ENCODE data around the gene ZNF835.
A peak's percentile ranks its signal among the peaks of the same experiment; 100 is the strongest.
"Not testable (repeated sequence)": the region's sequence is repeated elsewhere in the genome, so short reads cannot be mapped to it uniquely, and the experiment has no call there.

The ZNF835 gene

DNA sequence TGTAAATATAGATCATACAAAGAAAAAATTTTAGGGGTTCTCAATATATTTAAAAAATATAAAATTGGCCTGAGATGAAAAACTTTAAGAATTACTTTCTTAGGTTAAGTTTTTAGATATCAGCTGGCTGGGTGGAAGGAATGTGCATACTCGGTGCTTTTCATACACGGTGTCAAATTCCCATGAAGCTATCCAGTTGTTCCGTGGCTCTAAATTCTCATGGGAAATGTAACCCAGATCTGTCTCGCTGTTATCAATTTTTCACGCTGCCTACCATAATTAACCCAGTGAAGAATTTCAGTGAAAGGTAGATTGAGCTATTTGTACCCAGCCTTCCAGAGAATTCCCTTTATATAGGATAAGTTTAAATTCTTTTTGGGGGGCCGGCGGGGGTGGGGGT is 11.6 kb upstream of the ZNF835 start:
- Histone ChIP-seq H2AFZ (ENCODE audit: low read depth, low read length) (no peak overlapping the region), H3K4me1 (ENCODE audit: insufficient read depth, low read length) (no peaks in the 10 kb centered on the region), H3K9me3 (ENCODE audit: low read length) (peaks cover 6% of the 10 kb centered on the region), H3K27me3 (ENCODE audit: insufficient read depth, low read length) (no peaks in the 10 kb centered on the region), H3K4me3 (ENCODE audit: low read length) (no peak overlapping the region), H3K36me3 (ENCODE audit: insufficient read depth, low read length) (no peaks in the 10 kb centered on the region)

DNA sequence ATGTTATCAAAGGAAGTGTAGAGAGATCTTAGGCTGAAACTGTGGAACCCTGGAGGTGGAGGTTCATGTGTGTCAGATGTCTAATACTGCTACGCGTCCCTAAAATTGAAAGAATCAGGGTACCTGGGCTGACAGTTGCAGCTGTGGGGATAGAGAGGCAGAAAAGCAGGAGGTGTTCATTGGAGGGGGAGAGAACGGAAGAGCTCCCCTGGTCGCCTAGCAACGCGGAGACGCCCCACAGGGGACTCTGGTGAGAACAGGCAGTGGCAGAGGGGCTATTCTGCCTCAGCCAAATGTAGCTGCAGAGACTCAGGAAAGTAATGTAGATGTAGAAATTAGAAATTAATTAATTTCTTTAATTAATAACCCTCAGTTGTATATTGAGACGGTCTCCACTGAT is 10.1 kb upstream of the ZNF835 start:
- H3K4me3 ChIP-seq (ENCODE audit: low read length), result no peak overlapping the region

DNA sequence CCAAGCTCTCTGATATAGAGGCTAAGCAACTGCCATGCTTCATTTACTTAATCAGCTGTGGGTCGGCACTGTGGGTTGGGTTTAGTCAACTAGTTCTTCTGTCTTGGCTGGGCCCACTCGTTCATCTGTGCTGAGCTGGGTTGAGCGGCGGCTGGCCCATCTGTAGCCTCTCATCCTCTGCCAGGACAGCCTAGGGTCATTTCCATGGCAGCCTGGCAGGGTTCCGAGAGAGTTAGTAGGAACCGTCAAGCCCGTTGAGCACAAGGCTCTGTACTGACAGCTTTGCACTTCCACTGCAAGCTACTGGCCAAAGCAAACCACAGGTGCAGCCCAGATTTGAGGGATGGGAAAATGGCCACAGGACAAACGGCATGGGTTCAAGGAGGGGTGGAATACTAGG is 6.6 kb upstream of the ZNF835 start:
- H3K36me3 ChIP-seq (ENCODE audit: insufficient read depth, low read length), result no peaks in the 10 kb centered on the region
- no peak overlapping the region for H3K4me3 ChIP-seq (ENCODE audit: low read length)
- no peak overlapping the region for H2AFZ ChIP-seq (ENCODE audit: low read depth, low read length)
- H3K27me3 ChIP-seq (ENCODE audit: insufficient read depth, low read length), result no peaks in the 10 kb centered on the region
- no peaks in the 10 kb centered on the region for H3K4me1 ChIP-seq (ENCODE audit: insufficient read depth, low read length)
- peaks cover 3% of the 10 kb centered on the region for H3K9me3 ChIP-seq (ENCODE audit: low read length)

More for the DNA sequence above, 10.1 kb upstream of the ZNF835 start:
- Histone ChIP-seq H3K9me3 (ENCODE audit: low read length) (peaks cover 3% of the 10 kb centered on the region), H3K36me3 (ENCODE audit: insufficient read depth, low read length) (no peaks in the 10 kb centered on the region), H2AFZ (ENCODE audit: low read depth, low read length) (no peak overlapping the region), H3K27me3 (ENCODE audit: insufficient read depth, low read length) (no peaks in the 10 kb centered on the region), H3K4me1 (ENCODE audit: insufficient read depth, low read length) (no peaks in the 10 kb centered on the region)

DNA sequence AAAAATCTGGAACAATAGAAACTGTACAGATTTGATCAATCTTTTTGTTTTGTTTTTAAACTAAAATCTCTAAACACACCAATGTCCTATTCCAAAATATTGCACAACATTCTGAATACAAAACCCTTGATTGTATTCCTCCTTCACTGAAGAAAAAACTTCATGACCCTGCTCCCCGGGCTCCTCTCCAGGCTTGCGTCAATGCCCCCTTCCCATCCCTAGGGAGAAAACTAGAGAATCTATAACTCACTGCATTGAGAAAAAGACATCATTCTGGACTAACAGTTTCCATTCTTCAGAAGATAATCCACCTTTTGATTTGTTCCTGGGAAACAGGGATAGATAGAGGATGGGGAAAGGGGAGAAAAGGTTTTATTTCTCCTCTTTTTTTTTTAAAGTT is 1.1 kb upstream of the ZNF835 start:
- H2AFZ ChIP-seq (ENCODE audit: low read depth, low read length); H3K36me3 ChIP-seq (ENCODE audit: insufficient read depth, low read length); H3K27me3 ChIP-seq (ENCODE audit: insufficient read depth, low read length); H3K4me3 ChIP-seq (ENCODE audit: low read length); H3K4me1 ChIP-seq (ENCODE audit: insufficient read depth, low read length): not testable (repeated sequence)
- H3K9me3 ChIP-seq (ENCODE audit: low read length), result peaks cover 14% of the 10 kb centered on the region

DNA sequence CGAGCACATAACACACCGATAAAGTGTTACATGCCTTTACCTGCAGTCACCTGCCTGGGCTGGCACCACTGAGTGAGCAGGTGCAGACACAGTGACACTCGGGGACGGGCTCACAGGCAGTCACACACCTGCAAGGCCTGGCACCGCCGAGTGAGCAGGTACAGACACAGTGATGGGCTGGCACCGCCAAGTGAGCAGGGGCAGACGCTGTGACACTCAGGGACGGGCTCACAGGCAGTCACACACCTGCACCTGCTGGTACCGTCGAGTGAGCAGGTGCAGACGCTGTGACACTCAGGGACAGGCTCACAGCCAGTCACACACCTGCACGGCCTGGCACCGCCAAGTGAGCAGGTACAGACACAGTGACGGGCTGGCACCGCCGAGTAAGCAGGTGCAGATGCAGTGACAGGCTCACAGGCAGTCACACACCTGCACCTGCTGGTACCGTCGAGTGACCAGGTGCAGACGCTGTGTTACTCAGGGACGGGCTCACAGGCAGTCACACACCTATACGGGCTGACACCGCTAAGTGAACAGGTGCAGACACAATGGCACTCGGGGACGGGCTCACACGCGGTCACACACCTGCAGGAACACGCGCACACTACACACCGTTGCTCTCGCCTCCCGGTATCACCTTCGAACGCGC is 470 bp downstream of the ZNF835 start:
- no peaks in the 10 kb centered on the region for H3K27me3 ChIP-seq (ENCODE audit: insufficient read depth, low read length)
- no peak overlapping the region for H2AFZ ChIP-seq (ENCODE audit: low read depth, low read length)
- H3K4me1 ChIP-seq (ENCODE audit: insufficient read depth, low read length), result no peaks in the 10 kb centered on the region
- peaks cover 17% of the 10 kb centered on the region for H3K9me3 ChIP-seq (ENCODE audit: low read length)
- H3K4me3 ChIP-seq (ENCODE audit: low read length), result no peak overlapping the region
- H3K36me3 ChIP-seq (ENCODE audit: insufficient read depth, low read length), result no peaks in the 10 kb centered on the region

DNA sequence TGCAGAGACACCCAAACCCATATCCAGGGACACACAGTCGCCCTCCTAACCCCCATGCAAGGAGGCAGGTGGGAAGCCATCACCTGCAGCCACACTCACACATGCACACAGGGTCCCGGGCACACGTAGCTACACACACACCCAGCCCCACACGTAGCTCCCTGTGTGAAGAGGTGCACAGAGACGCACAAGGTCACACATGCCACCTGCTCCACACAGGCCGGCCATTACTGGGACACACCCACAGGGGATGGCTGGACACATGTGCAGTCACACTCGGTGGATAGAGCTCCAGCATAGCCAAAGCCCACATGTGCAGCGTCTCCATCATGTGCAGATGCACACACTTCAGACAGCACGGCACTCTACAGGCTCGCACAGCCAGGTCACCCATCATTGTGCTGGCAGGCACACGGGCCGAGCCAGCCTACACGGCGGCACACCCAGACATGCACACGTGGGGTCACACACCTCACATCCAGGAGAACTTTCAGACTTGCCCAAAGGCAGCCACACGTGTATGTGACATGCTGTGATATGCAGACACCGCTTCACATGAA is 1.1 kb downstream of the ZNF835 start:
- no peak overlapping the region for H3K4me3 ChIP-seq (ENCODE audit: low read length)

DNA sequence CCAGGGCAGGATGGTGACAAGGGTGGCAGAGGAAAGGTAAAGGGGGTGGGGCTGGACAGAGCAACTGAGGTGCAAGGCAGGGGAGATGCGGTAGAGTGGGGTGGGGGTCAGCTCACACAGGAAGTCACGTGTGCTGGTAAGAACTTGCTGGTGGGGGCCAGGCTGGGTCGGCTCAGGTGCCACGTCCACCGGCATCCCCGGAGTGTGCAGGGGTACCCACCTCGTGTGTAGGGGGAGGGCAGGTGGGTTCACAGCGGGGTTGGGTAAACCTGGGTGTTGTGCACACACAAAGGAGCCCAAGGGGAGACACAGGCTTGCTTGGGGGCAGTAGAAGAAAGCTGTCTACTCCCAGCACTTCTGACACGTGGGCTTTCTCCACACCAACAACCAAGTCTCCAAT is 2.9 kb downstream of the ZNF835 start:
- Histone ChIP-seq H3K9me3 (ENCODE audit: low read length) (peaks cover 32% of the 10 kb centered on the region), H3K27me3 (ENCODE audit: insufficient read depth, low read length) (no peaks in the 10 kb centered on the region), H2AFZ (ENCODE audit: low read depth, low read length) (no peak overlapping the region), H3K4me3 (ENCODE audit: low read length) (no peak overlapping the region), H3K4me1 (ENCODE audit: insufficient read depth, low read length) (no peaks in the 10 kb centered on the region), H3K36me3 (ENCODE audit: insufficient read depth, low read length) (no peaks in the 10 kb centered on the region)

More for the DNA sequence above, 1.1 kb downstream of the ZNF835 start:
- Histone ChIP-seq H2AFZ (ENCODE audit: low read depth, low read length) (no peak overlapping the region), H3K9me3 (ENCODE audit: low read length) (peaks cover 18% of the 10 kb centered on the region), H3K27me3 (ENCODE audit: insufficient read depth, low read length) (no peaks in the 10 kb centered on the region), H3K4me1 (ENCODE audit: insufficient read depth, low read length) (no peaks in the 10 kb centered on the region), H3K36me3 (ENCODE audit: insufficient read depth, low read length) (no peaks in the 10 kb centered on the region)

DNA sequence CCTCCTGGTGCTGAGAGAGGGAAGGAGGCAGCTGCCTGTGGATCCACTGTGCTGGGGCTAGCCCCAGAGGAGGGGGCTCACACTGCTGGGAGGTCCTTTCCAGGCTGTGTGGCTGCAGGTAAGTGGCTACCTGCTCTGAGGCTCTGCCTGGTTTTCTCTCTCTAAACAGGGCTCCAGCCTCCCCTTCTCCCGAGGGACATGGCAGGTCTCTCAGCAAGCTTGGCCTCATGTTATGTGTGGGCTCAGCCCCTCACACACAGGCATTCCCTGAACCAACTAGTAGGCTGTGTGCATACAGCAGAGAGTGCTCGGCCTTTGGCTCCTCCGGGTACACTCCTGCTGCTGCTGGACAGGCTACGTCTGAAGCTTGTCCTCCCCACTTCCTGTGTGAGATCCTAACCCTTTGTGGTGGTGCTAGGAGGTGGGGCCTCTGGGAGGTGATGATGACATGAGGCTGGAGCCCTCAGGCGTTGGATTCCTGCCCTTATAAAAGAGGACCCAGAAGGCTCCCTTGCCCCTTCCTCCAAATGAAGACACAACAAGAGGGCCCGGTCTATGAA is 4.2 kb downstream of the ZNF835 start:
- peaks cover 36% of the 10 kb centered on the region for H3K9me3 ChIP-seq (ENCODE audit: low read length)
- no peaks in the 10 kb centered on the region for H3K27me3 ChIP-seq (ENCODE audit: insufficient read depth, low read length)
- no peak overlapping the region for H3K4me3 ChIP-seq (ENCODE audit: low read length)
- no peaks in the 10 kb centered on the region for H3K4me1 ChIP-seq (ENCODE audit: insufficient read depth, low read length)
- no peaks in the 10 kb centered on the region for H3K36me3 ChIP-seq (ENCODE audit: insufficient read depth, low read length)
- peak overlapping the region; percentile 26 for H2AFZ ChIP-seq (ENCODE audit: low read depth, low read length)

DNA sequence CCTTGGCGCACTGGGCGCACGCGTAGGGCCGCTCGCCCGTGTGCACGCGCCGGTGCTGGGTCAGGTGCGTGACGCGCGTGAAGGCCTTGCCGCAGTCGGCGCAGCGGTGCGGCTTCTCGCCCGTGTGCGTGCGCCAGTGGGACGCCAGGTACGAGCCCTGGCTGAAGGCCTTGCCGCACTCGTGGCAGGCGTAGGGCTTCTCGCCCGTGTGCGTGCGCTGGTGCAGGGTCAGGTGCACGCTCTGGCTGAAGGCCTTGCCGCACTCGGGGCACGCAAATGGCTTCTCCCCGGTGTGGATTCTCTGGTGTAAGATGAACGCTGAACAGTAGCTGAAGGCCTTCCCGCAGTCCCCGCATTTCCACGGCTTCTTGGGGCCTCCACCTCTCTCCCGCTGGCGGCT is 7.0 kb downstream of the ZNF835 start:
- Histone ChIP-seq H3K36me3 (ENCODE audit: insufficient read depth, low read length) (no peaks in the 10 kb centered on the region), H2AFZ (ENCODE audit: low read depth, low read length) (no peak overlapping the region), H3K4me1 (ENCODE audit: insufficient read depth, low read length) (no peaks in the 10 kb centered on the region), H3K9me3 (ENCODE audit: low read length) (peaks cover 32% of the 10 kb centered on the region), H3K4me3 (ENCODE audit: low read length) (no peak overlapping the region), H3K27me3 (ENCODE audit: insufficient read depth, low read length) (no peaks in the 10 kb centered on the region)

DNA sequence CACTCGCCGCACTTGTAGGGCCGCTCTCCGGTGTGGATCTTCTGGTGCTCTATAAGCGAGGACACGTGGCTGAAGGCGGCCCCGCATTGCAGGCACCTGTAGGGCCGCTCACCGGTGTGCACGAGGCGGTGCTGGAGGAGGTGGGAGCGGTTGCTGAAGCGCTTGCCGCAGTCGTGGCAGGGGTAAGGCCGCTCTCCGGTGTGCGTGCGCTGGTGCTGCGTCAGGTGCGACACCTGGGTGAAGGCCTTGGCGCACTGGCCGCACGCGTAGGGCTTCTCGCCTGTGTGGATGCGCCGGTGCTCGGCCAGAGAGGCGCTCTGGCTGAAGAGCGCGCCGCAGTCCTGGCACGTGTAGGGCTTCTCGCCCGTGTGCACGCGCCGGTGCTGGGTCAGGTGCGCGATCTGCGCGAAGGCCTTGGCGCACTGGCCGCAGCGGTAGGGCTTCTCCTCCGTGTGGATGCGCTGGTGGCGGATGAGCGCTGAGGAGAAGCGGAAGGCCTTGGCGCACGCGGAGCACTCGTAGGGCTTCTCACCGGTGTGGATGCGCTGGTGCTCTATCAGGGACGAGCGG is 7.5 kb downstream of the ZNF835 start:
- H3K36me3 ChIP-seq (ENCODE audit: insufficient read depth, low read length), result no peaks in the 10 kb centered on the region
- no peak overlapping the region for H2AFZ ChIP-seq (ENCODE audit: low read depth, low read length)
- peaks cover 37% of the 10 kb centered on the region for H3K9me3 ChIP-seq (ENCODE audit: low read length)
- H3K4me3 ChIP-seq (ENCODE audit: low read length), result no peak overlapping the region
- H3K4me1 ChIP-seq (ENCODE audit: insufficient read depth, low read length), result no peaks in the 10 kb centered on the region
- H3K27me3 ChIP-seq (ENCODE audit: insufficient read depth, low read length), result no peaks in the 10 kb centered on the region

DNA sequence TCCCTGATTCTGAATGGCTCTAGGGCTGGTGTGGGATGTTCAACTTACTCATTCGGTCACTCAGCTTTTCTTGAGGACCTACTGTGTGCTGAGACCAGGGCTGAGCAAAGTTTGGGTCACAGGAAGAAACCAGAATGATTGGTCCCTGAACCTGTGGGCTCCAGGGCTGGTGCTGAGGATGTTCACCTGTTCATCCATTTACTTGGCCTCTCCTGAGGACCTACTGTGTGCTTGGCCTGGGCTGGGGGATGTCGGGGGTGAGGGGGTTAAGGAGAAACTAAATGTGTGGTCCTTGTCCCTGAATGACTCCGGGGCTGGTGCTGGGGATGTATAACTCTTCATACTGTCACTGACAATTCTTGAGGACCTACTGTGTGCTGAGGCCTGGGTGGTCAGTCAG is 10.3 kb downstream of the ZNF835 start:
- Histone ChIP-seq H2AFZ (ENCODE audit: low read depth, low read length) (no peak overlapping the region), H3K36me3 (ENCODE audit: insufficient read depth, low read length) (no peaks in the 10 kb centered on the region), H3K27me3 (ENCODE audit: insufficient read depth, low read length) (no peaks in the 10 kb centered on the region), H3K9me3 (ENCODE audit: low read length) (peaks cover 34% of the 10 kb centered on the region), H3K4me3 (ENCODE audit: low read length) (no peak overlapping the region), H3K4me1 (ENCODE audit: insufficient read depth, low read length) (no peaks in the 10 kb centered on the region)

DNA sequence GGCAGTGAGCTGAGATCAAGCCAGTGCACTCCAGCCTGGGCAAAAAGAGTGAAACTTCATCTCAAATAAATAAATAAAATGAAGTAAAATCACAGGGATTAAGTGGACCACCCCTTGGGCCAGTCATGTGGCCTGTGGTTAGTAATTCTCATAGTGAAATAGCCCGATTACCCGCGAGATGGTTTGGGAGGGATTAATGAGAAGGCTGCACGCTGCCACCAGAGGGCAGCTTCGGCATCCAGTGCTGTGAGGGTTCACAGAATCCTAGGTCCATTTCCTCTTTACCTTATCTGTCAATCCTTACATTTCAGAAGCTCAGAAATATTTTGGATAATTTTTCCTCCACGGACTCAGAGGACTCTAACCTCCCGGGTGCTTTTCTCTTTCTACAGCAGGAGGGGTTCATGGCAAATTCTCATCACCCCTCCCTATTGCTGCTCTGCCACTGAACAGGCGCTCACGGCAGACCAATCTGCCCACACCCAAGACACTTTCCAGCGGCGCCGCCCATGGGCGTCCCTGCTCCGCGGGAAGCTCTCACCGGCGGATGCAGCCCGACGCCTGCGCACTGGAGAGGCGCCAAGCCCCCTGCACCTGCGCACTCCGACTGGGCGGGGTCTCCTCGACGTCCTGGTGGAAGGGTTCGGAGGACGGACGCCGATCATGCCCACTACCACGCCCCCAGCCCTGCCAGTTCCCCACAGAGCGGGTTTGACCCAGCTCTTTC is 11.0 kb downstream of the ZNF835 start:
- H3K27me3 ChIP-seq (ENCODE audit: insufficient read depth, low read length), result no peaks in the 10 kb centered on the region
- no peak overlapping the region for H2AFZ ChIP-seq (ENCODE audit: low read depth, low read length)
- no peaks in the 10 kb centered on the region for H3K36me3 ChIP-seq (ENCODE audit: insufficient read depth, low read length)
- H3K4me1 ChIP-seq (ENCODE audit: insufficient read depth, low read length), result no peaks in the 10 kb centered on the region
- peaks cover 34% of the 10 kb centered on the region for H3K9me3 ChIP-seq (ENCODE audit: low read length)
- H3K4me3 ChIP-seq (ENCODE audit: low read length), result no peak overlapping the region

DNA sequence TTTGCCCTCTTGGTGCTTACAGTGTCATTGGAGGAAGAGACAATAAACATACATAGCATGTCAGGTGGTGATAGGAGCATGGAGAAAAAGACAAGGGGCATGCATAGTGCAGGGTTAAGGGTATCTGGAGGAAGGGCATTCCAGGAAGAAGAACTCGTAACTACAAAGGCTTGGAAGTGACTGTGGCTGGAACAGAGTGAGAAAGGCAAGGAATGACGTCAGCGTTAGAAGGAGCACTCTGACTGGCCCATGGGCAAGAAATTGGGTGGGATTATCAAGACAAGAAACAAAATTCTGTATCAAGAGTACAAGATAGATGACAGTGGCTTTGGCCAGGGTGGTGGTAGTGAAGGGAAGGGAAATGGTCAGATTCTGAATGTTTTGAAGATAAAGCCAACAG is 17.4 kb downstream of the ZNF835 start:
- H3K36me3 ChIP-seq (ENCODE audit: insufficient read depth, low read length), result no peaks in the 10 kb centered on the region
- peaks cover 13% of the 10 kb centered on the region for H3K9me3 ChIP-seq (ENCODE audit: low read length)
- no peaks in the 10 kb centered on the region for H3K27me3 ChIP-seq (ENCODE audit: insufficient read depth, low read length)
- no peak overlapping the region for H3K4me3 ChIP-seq (ENCODE audit: low read length)
- no peaks in the 10 kb centered on the region for H3K4me1 ChIP-seq (ENCODE audit: insufficient read depth, low read length)
- no peak overlapping the region for H2AFZ ChIP-seq (ENCODE audit: low read depth, low read length)

Data from neuron (in vitro differentiated cells).